IgD-negative memory B cell (primary cell): ENCODE results near the gene CAPZB. TPM values are rescaled to one million over a fixed set of nuclear protein-coding genes. Genes with fewer than 3 reads are reported as not detected.

Experiments used
- H3K27ac Mint-ChIP-seq, 3 donors: one replicate each; pipeline ENCODE4 v1.8.0; 2020 to 2022; ENCODE audit warnings: mild to moderate bottlenecking in 3 of 3, mixed read lengths in 3 of 3, moderate library complexity in 1 of 3
- H3K27me3 Mint-ChIP-seq: one replicate; pipeline ENCODE4 v1.8.0; 2021; ENCODE audit warnings: mixed read lengths
- H3K36me3 Mint-ChIP-seq: one replicate; pipeline ENCODE4 v1.8.0; 2020; ENCODE audit warnings: mild to moderate bottlenecking, mixed read lengths
- H3K4me1 Mint-ChIP-seq, 3 donors: one replicate each; pipeline ENCODE4 v1.8.0; 2020 to 2022; ENCODE audit warnings: mixed read lengths in 3 of 3, mild to moderate bottlenecking in 1 of 3
- H3K4me3 Mint-ChIP-seq, 4 donors: one replicate each; pipeline ENCODE4 v1.8.0; 2020 to 2022; ENCODE audit warnings: mild to moderate bottlenecking in 4 of 4, mixed read lengths in 4 of 4, moderate library complexity in 3 of 4
- H3K9me3 Mint-ChIP-seq, 3 donors: one replicate each; pipeline ENCODE4 v1.8.0; 2020 to 2021; ENCODE audit warnings: mixed read lengths in 3 of 3, mild to moderate bottlenecking in 1 of 3
- polyA plus RNA-seq: library from polyadenylated mRNA; unstranded; fragments of 300-500 nt; fragmentation: Illumina TruSeq; gene quantifications from one replicate; pipeline ENCODE4 v1.2.3, GENCODE V29; 2021

CAPZB gene
- polyA plus RNA-seq, 1 donor from 2014 or later, result 419 TPM

DNA sequence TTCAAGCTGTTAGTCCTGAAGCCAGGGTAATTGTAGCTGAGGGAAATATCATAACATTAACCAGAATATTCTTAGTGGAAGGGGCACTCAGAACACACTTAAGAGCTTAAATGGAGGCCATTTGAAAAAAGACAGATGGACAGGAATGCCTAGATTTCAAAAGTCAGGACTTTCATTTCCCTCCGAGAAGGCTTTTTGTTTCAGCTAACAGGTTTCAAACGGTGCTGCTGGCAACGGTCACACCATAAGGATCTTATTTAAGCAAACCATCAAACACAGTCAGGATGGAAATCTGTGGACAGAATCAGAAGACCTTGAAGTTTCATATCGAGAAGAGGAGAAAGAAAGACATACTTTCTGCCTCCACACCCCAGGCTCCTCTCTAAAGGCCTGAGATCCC, 103.1 kb downstream of the CAPZB start:
- peaks cover 2% of the 10 kb centered on the region for H3K36me3 Mint-ChIP-seq
- peaks cover 3 to 13% (median 4%) of the 10 kb centered on the region in 3 donors for H3K4me1 Mint-ChIP-seq
- no peaks in the 10 kb centered on the region for H3K9me3 Mint-ChIP-seq
- no peak overlapping the region for H3K4me3 Mint-ChIP-seq
- H3K27ac Mint-ChIP-seq, result no peak overlapping the region
- H3K27me3 Mint-ChIP-seq, result no peaks in the 10 kb centered on the region

GRCh38 chr1:19381261-19381660, 104.1 kb downstream of the CAPZB start:
- peaks cover 2 to 10% (median 3%) of the 10 kb centered on the region in 3 donors for H3K4me1 Mint-ChIP-seq
- no peak overlapping the region for H3K27ac Mint-ChIP-seq
- no peaks in the 10 kb centered on the region for H3K27me3 Mint-ChIP-seq
- peaks cover 4% of the 10 kb centered on the region for H3K36me3 Mint-ChIP-seq
- H3K4me3 Mint-ChIP-seq, result no peak overlapping the region
- H3K9me3 Mint-ChIP-seq, result no peaks in the 10 kb centered on the region

DNA sequence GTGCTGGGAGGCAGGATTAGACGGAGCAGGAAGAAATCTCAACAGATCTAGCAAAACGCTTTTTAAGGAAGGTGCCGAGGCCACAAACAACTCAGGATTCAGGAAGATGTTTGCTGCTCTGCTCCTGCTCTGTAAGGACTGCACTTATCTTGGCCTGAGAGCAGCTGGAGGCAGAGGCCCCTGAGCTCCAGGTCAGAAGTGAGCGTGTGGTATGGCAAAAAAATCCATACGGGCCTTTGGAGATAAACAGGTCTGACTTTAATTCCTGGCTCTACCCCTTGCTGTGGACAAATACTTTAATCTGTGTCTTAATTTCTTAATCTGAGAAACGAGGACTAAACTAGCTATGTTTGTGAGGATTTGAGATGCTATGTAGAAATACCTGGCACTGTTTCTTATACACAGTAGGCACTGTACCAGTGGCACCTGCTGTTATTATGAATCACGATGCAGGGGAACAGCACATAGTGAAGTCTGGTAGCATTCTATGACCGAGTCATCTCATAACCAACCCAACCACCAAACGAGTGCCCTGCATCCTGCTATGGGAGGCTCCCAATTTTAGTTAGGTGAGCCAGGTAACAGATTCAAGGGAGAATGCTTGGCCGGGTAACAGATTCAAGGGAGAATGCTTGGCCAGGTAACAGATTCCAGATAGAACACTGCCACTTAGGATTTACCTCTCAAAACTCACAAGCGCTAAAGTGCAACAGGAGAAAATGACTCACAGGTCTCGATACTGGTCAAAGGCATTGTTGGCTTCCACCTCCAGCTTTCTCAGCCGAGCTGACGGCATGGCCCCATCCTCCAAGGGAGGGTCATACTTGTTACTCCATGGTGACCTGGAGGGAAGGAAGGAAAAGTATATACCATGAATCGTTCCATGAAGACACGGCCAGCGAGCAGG, 107.3 kb downstream of the CAPZB start:
- Mint-ChIP-seq H3K36me3 (peaks cover 4% of the 10 kb centered on the region), H3K27me3 (no peaks in the 10 kb centered on the region), H3K9me3 (no peaks in the 10 kb centered on the region), H3K27ac (peak overlapping the region in 1 of 3 donors; percentile 53), H3K4me1 (peaks cover 0 to 3% (median 0%) of the 10 kb centered on the region in 3 donors), H3K4me3 (no peak overlapping the region)

- H3K27me3 Mint-ChIP-seq, result no peaks in the 10 kb centered on the region
- H3K4me1 Mint-ChIP-seq, result peaks cover 0 to 3% (median 0%) of the 10 kb centered on the region in 3 donors
- no peak overlapping the region for H3K4me3 Mint-ChIP-seq
- H3K27ac Mint-ChIP-seq, result peak overlapping the region in 1 of 3 donors; percentile 25
- H3K36me3 Mint-ChIP-seq, result peaks cover 4% of the 10 kb centered on the region
- H3K9me3 Mint-ChIP-seq, result no peaks in the 10 kb centered on the region
Measured at GRCh38 chr1:19376428-19377372, 108.6 kb downstream of the CAPZB start.

DNA sequence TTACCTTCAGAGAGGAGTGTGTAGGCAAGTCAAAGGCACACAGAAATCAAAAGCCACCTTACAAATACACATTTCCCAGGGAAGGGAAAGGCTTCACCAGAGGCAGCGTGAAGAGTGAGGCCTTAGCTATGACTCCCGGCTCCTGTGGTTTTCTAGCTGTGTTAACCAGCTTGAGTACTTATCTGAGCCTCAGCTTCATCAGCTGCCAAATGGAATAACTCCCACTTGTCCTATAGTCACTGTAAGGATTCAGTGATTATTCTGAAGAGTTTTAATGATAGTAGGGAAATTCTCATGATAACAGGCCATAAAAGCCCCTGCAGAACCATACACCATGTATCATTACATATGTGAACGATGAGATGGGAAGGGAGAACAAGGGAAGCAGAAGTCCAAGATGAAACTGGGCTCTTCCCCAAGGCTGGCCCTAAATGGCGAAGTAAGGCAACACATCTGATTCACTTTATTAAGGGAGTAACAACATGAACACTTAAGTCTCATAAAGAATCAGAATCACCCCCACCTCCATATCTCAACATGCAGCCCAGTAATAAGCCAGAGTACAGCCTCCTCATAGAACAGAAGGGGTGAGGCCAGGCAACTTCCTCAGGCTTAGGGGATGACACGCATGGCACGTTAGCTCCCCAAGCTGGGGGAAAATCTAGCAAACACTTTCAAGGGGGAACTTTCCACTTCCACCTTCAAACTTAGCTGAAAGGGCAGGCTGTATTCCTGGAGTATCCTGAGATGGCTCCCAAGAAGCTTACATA, 109.5 kb downstream of the CAPZB start:
- Mint-ChIP-seq H3K4me3 (no peak overlapping the region), H3K27ac (no peak overlapping the region), H3K4me1 (peaks cover 0 to 3% (median 0%) of the 10 kb centered on the region in 3 donors)

DNA sequence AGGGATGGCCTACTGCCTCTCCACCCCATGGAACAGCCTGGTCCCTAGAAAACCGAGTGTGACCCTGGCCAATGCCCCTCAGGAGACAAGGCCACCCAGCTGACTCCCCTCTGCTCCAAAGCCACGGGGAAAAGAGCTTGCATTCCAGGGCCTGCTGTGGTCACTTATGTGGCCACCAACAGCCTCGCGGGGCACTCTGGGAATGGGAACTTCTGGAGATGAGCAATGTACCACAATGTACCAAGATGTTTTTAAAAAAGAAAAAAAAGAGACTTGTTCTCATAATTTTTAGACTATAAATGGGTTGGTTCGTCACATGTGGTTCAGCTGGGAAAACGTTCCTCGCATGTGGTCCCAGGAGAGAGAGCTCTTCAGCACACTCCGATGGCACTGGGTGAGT, 110.4 kb downstream of the CAPZB start:
- H3K27me3 Mint-ChIP-seq, result no peaks in the 10 kb centered on the region
- H3K4me1 Mint-ChIP-seq, result peaks cover 0 to 3% (median 0%) of the 10 kb centered on the region in 3 donors
- H3K4me3 Mint-ChIP-seq, result no peak overlapping the region
- no peaks in the 10 kb centered on the region for H3K9me3 Mint-ChIP-seq
- H3K36me3 Mint-ChIP-seq, result peaks cover 4% of the 10 kb centered on the region
- no peak overlapping the region for H3K27ac Mint-ChIP-seq

More for the DNA sequence above, 109.5 kb downstream of the CAPZB start:
- H3K27me3 Mint-ChIP-seq, result no peaks in the 10 kb centered on the region
- H3K36me3 Mint-ChIP-seq, result peaks cover 4% of the 10 kb centered on the region
- H3K9me3 Mint-ChIP-seq, result no peaks in the 10 kb centered on the region

DNA sequence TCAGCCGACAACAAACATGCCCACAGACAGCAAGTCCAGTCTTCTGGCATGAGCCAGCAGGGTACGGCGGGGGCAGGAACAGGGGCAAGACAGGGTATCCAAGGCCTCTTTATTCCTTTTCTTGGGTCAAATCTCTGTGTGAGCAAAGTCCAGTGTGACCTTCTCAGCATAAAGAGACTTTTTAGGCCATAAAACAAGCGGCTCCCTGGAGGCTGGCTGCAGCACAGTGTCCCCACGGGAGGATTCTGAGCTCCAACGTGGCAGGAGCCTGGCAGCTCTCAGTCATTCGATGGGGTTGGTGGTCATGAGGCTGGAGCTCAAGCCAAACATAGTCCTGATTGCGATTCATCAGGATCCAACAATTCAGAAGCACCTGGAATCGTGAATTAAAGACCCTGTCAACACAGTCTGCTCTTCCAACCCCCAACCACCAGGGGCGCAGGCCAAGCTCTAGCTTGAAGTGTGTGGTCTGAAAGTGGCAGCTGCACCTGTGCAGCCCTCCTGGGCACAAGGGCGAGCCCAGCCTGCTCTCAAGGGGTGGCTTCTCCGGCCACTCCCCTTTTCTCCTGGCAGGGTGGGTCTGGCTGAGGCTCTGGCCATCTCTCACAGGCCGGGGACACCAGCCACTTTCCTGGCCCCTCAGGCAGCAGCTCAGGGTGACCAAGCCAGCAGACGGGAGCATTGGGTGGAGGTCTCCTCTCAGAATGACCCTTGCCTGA, 111.1 kb downstream of the CAPZB start:
- H3K9me3 Mint-ChIP-seq, result no peaks in the 10 kb centered on the region
- no peak overlapping the region for H3K4me3 Mint-ChIP-seq
- H3K27me3 Mint-ChIP-seq, result no peaks in the 10 kb centered on the region
- peaks cover 2% of the 10 kb centered on the region for H3K36me3 Mint-ChIP-seq
- H3K27ac Mint-ChIP-seq, result peak overlapping the region in 1 of 3 donors; percentile 67
- peaks cover 0 to 3% (median 0%) of the 10 kb centered on the region in 3 donors for H3K4me1 Mint-ChIP-seq

DNA sequence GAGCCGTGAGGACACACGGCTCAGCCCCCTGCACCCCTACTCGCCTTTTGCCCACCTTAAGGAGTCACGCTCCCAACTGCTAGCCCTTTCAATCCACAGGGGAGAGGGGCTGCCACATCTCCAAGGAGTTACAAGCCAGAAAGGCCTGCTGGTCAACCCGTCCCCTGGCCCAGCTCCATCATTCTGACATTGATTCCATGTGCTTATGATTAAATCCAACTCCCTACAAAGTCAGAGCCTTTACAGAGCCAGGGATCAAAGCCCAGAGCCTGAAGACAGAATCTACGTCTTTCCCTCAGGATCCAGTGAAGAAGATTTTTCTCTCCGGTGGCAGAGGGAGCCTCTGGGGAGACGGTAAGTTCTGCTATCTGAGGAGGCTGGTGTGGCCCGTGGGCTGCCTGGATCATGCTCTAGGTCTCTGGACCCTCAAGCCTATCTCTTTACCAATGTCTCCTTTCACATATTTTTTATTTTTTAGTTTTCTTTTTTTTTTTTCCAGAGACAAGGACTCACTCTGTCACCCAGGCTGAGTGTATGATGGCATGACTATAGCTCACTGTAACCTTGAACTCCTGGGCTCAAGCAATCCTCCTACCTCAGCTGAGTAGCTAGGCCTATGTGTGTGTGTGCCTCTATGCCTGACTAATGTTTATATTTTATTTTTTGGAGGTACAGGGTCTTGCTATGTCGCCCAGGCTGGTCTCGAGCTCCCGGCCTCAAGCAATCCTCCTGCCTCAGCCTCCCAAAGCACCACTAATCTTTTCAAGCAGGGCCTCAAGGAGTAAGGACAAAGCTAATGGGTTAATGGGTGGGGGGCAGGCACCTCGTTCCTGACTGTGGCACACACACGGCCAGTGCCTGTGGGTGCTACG, 111.9 kb downstream of the CAPZB start:
- H3K4me3 Mint-ChIP-seq, result no peak overlapping the region
- H3K27ac Mint-ChIP-seq, result no peak overlapping the region
- H3K36me3 Mint-ChIP-seq, result peaks cover 2% of the 10 kb centered on the region
- peaks cover 0 to 2% (median 0%) of the 10 kb centered on the region in 3 donors for H3K4me1 Mint-ChIP-seq
- H3K9me3 Mint-ChIP-seq, result no peaks in the 10 kb centered on the region
- no peaks in the 10 kb centered on the region for H3K27me3 Mint-ChIP-seq

GRCh38 chr1:19372602-19373001, 112.7 kb downstream of the CAPZB start:
- H3K36me3 Mint-ChIP-seq, result peaks cover 2% of the 10 kb centered on the region
- no peak overlapping the region for H3K4me3 Mint-ChIP-seq
- H3K27me3 Mint-ChIP-seq, result no peaks in the 10 kb centered on the region
- no peaks in the 10 kb centered on the region for H3K9me3 Mint-ChIP-seq
- no peak overlapping the region for H3K27ac Mint-ChIP-seq
- H3K4me1 Mint-ChIP-seq, result peaks cover 0 to 2% (median 0%) of the 10 kb centered on the region in 3 donors

DNA sequence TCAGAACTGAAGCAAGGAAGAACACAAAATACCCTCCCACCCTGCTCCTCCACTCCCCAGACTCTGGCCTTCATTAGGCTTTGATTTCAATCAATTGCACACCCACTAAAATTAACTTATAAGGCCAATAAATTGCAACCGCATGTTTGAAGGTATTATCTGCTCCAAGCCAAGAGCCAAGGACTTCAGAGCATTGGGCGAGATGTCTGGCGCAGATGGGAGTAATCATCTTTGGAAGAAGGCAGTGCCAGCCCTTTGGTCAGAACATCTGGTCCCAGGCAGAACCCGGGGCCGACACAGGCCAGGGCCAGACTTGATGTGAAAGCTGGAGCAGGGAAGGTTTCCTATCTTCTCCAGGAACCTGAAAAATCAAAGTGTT, 113.2 kb downstream of the CAPZB start:
- Mint-ChIP-seq H3K27me3 (no peaks in the 10 kb centered on the region), H3K4me3 (no peak overlapping the region), H3K27ac (peak overlapping the region in 2 of 3 donors; percentile 53 to 83), H3K9me3 (no peaks in the 10 kb centered on the region), H3K4me1 (peaks cover 0 to 2% (median 0%) of the 10 kb centered on the region in 3 donors), H3K36me3 (peaks cover 2% of the 10 kb centered on the region)

DNA sequence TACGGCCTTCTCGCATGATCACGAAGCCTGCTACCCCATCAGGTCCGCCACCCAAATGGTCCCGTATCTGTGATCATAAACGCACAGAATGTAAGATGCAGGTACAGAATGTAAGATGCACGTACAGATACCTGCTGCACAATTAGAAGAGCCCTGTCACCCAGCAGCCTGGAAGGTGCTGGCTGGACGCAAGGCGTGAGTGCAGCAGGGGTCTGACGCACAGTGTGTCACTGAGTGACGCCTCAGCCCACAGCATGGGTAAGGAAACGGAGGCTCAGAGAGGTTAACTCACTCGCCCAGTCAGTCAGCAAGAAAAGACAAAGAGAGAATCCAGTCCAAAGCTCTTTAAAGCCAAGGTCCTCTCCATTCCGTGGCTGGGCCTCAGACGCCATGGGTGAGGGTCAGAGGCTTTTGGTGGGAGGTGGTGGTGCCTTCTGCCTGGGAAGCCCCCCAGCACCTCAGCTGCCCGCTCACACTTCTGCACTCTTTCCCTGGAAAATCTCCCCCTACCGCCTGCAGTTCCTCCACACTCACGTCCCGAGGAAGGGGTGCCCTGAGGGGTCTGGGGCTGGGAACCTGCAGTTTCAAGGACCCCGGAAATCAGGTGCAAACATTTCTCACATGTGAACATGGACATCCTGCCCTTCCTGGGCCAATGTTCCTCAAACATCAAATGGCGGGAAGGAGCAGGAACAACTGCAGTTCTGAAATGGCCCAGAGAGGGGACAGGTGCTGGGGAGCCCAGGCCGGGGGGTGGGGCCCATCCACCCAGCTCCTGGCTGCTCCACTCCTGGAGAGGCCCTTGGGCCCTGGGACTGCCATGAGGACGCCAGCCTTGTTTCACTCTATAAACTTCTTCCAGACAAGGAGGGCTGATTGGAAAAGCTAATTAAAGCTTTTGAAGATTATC, 113.9 kb downstream of the CAPZB start:
- H3K4me1 Mint-ChIP-seq, result peaks cover 0 to 2% (median 0%) of the 10 kb centered on the region in 3 donors
- peak overlapping the region in 2 of 3 donors; percentile 80 to 83 for H3K27ac Mint-ChIP-seq
- peak overlapping the region in 1 of 4 donors; percentile 47 for H3K4me3 Mint-ChIP-seq
- no peaks in the 10 kb centered on the region for H3K9me3 Mint-ChIP-seq
- no peaks in the 10 kb centered on the region for H3K27me3 Mint-ChIP-seq
- no peaks in the 10 kb centered on the region for H3K36me3 Mint-ChIP-seq

DNA sequence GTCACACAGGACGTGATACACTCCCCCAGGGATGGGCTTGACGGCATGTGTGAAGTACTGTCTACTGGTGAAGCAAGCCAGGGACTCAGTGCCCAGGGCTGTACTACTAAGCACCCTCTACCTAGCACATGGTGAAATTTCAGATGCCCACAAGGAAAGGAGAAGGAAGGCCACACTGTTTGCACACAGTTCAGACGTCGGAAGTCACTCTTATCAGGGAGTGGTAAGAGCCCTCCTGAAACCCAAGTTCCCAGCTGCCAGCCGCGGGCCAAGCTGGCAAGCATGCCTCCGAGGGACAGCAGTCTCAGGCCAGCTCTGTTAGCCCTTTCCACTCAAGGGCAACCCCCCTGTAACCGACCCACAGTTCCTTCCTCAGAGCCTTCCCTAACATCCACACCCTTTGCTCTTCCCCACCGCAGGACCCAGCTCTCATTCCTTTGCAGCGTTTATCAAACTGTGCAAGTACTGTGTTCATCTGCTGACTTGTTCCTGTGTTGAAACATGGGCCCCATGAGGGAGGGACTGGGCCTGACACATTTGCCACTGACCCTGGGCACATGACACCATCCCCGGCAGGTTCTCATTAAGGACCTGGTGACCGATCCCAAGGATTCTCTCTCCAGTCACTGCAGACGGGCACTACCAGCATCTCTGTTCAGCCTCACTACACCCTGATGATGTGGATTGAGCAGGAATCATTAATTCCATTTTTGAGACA, 114.7 kb downstream of the CAPZB start:
- Mint-ChIP-seq H3K4me1 (peaks cover 0 to under 1% (median 0%) of the 10 kb centered on the region in 3 donors), H3K27me3 (no peaks in the 10 kb centered on the region), H3K4me3 (no peak overlapping the region), H3K36me3 (no peaks in the 10 kb centered on the region), H3K27ac (peak overlapping the region in 2 of 3 donors; percentile 80 to 85), H3K9me3 (no peaks in the 10 kb centered on the region)
